Gastrocnemius medialis (tissue), 4 donors: ENCODE results near the gene HMGN5.

ENCODE experiments used
- CTCF ChIP-seq, 5 experiments: fragments of 450-650 bp in 3 of 5; fragments of 200-600 bp in 2 of 5; sonication (generic) in 2 of 5; IDR thresholded peaks in 4 of 5; conservative IDR thresholded peaks in 1 of 5; 1 replicate in 4 of 5; 2 replicates in 1 of 5; pipeline ENCODE4 v1.5.1; 2016 to 2019; ENCODE audit warnings: antibody characterized with exemption in 5 of 5, mild to moderate bottlenecking in 3 of 5, moderate library complexity in 3 of 5
- POLR2A ChIP-seq, 2 donors: fragments of 450-650 bp; IDR thresholded peaks; one replicate each; pipeline ENCODE4 v1.6.1; 2017; ENCODE audit warnings: antibody characterized with exemption in 2 of 2, mild to moderate bottlenecking in 2 of 2, moderate library complexity in 2 of 2

- TF ChIP-seq CTCF (IDR thresholded peaks at IDR 0.05 in 4 of 5, conservative IDR thresholded peaks at IDR 0.05 in 1 of 5) (no peak), POLR2A (IDR thresholded peaks at IDR 0.05) (no peak)
These were observed 725 bp upstream of the HMGN5 start for GRCh38 chrX:81202456-81202819.
